IMR-90 (cell line): Measurements from ENCODE around the gene ASB3.

Source experiments
- POLR2A ChIP-seq: IDR thresholded peaks from 2 replicates; pipeline ENCODE4 v1.6.1; 2012; ENCODE audit warnings: mild to moderate bottlenecking, low read depth, low read length
- TF ChIP-seq, protein P1 (sequence below): conservative IDR thresholded peaks from 2 replicates; pipeline ENCODE4 v1.5.1; 2012; ENCODE audit warnings: mild to moderate bottlenecking, low read depth, low read length, improper control_type of control experiment

DNA sequence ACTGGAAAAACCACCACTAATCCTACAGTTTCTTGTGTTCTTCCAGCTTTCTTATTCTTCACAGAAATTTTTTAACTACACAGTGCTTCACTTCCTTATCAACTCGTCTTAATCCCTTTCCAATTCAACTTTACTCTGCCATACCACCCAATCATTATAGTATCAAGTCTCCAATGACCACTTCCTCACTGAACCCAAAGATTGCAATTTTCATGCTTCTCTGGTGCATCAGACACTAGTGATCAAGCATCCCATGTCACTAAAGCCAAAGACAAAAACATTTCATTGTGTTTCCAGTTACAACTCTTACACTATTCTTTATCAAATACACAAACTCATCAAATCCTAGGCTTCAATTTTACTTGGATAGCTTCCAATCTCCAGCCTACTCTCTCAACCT lies 9.6 kb downstream of the ASB3 start:
- TF ChIP-seq POLR2A = no peak
- TF ChIP-seq, protein P1, sequence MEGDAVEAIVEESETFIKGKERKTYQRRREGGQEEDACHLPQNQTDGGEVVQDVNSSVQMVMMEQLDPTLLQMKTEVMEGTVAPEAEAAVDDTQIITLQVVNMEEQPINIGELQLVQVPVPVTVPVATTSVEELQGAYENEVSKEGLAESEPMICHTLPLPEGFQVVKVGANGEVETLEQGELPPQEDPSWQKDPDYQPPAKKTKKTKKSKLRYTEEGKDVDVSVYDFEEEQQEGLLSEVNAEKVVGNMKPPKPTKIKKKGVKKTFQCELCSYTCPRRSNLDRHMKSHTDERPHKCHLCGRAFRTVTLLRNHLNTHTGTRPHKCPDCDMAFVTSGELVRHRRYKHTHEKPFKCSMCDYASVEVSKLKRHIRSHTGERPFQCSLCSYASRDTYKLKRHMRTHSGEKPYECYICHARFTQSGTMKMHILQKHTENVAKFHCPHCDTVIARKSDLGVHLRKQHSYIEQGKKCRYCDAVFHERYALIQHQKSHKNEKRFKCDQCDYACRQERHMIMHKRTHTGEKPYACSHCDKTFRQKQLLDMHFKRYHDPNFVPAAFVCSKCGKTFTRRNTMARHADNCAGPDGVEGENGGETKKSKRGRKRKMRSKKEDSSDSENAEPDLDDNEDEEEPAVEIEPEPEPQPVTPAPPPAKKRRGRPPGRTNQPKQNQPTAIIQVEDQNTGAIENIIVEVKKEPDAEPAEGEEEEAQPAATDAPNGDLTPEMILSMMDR = no peak
